ENCODE results near the gene CHAD.
"Not testable (repeated sequence)": the region's sequence is repeated elsewhere in the genome, so short reads cannot be mapped to it uniquely, and the experiment has no call there.

The CHAD gene

DNA sequence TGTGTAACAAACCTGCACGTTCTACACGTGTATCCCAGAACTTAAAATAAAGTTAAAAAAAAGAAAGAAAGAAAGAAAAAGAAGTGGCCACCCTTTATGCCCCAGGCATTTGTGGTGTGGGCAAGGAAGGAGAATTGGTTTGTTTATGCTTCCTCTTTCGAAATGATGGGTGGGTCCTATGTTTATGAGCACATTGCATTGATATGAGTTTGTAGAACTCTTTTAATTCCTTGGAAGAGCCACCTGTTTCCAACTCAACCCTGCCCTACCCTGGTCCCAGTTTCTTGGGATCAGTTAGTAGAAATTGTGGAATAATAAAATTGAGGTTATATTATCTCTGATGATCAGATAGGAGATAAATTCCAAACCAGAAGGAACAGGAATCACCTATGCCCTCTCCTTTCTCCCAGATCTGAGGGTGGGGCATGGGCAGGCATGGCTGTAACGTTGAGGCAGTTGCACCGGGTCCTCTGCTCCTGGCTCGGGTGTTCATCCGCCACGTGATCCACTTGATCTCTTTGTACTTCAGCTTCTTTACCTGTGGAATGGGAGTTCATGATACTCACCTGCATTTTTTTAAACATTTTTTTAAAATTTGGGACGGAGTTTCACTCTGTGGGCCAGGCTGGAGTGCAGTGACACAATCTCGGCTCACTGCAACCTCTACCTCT, 15.9 kb downstream of the CHAD start:
- DNase-seq = no peak

- DNase-seq = no peak
Measured at GRCh38 chr17:50451943-50452629, 16.6 kb downstream of the CHAD start.

DNA sequence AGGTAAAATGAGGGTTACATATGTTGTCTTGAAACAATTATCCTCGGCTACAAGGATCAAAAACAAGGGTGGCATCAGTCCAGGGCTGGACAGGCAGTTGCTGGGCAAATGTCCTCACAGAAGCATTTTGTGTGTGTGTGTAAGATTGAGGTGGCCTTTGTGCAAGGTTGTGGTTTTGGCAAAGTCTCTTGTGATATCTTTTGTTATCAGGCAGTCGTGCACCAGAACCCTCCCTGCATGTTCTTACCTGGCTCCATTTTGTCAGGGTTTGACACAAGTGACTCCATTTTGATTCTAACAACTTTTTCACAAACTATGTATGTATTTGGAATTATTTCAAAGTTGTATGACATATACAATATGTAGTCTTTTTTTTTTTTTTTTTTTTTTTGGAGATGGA, 20.0 kb downstream of the CHAD start:
- no peak for DNase-seq

DNA sequence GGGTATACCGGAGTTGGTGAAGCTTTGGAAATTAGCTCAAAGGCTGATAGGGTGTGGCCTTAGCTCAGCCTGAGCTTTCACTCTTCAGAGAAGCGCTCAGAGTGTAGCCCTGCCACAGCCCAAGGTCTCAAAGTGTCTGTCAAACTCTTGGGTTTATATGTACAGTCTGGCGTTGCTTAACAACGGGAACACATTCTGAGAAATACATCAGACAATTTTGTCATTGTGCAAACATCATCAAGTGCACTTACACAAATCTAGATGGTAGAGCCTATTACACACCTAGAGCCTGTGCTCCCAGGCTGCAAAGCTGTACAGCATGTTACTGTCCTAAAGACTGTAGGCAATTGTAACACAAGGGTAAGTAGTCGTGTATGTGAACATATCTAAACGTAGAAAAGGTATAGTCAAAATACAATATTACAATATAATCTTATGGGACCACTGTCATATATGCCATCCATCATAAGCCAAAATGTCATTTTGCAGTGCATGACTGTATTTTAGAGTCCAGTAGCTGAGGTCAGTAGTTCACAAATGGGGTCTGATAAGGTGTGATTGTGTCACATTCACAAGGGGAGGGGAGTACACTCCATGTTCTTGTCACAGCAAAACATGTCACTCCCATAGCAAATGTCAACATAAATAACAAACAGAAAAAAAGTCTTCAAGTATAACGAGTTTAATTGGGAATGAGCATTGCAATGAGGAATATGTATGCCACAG, 20.6 kb downstream of the CHAD start:
- DNase-seq = no peak

DNA sequence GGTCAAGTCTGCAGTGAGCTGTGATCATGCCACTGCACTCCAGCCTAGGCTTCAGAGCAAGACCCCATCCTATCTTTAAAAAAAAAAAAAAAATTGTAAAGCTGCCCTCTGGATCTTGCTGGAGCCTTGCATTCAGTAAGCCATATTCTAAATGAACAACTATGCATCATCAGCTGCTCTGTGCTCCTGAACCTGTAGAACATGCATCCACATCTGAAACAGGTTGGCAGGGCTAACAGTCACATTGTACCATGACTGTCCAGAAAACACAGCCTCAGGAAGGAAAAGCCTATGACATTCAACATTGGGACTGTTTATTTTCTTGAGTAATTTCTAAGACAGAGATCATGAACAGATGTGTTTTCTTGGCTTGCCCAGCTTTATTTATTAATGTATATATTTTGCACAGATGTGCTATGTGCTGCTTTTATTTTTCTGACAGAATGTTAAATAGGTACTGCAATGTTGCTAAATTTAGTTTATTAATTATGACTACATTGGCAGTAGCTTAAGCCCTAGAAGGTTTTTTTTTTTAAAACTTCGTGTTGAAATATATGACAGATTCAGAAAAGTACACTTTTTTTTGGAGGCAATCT, 22.9 kb downstream of the CHAD start:
- no peak for DNase-seq

DNA sequence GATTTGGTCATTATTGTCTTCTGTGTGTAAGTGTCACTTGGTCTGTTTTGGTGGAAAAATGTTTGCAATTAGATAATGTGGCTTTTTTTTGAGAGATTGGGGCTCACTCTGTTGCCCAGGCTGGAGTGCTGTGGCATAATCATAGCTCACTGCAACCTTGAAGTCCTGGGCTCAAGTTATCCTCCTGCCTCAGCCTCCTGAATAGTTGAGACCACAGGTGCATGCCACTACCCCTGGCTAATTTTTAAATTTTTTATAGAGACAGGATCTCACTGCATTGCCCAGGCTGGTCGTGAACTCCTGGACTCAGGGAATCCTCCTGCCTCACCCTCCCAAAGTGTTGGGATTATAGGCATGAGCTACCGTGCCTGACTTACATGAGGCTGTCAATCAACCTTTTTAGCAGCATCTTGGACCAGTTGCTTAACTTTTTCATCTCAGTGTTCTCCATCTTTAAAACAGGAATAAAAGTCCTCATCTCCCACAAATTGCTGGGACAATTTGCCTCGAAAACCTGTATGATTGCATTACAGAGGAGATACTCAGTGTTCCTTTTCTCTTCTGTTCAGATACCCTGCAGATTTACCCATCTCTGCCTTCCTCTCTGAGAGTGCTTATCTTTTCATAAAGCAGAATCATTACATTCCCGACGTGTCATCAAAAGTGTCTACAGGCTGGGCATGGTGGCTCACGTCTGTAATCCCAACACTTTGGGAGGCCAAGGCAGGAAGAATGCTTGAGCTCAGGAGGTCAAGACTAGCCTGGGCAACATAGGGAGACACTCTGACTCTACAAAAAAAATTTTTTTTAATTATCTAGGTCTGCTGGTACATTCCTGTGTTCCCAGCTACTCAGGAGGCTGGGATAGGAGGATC, 23.6 kb downstream of the CHAD start:
- DNase-seq = no peak

DNA sequence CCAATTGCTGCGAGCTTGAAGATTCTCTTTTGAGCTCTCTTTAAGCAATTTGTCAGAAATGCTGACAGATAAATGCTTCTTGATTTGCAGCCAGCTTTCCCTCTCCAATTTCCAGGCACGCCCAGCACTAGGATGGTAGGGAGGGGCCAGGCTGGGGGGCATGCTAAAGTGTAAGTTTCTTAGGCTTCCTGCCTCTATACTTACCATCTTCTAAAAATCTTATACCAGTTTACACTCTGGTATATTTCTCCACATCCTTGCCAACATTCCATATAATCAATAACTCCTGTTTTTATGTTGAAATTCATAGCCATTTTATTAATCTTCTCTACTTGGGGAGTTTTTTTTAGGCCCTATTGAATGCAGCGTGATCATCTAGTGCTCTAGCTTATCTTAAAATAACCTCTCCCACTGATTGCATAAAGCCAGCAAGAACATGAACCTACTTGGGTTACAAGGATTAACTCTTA, 25.1 kb downstream of the CHAD start:
- DNase-seq = no peak

- DNase-seq = no peak
Measured at GRCh38 chr17:50440838-50441829, 27.5 kb downstream of the CHAD start.

GRCh38 chr17:50440172-50440837, 28.4 kb downstream of the CHAD start:
- DNase-seq = no peak

DNA sequence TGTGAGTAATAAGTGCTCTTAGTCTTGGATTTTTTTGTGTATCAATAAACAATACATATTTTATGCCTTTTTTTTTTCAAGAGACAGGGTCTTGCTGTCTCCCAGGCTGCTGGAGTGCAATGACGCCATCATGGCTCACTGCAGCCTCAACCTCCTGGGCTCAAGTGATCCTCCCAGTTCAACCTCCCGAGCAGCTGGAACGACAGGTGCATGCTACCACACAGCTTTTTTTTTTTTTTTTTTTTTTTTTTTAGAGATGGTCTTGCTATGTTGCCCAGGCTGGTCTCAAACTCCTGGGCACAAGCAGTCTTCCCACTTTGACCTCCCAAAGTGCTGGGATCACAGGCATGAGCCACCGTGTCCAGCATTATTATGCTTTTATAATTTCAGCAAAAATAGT, 29.7 kb downstream of the CHAD start:
- DNase-seq = no peak

- no peak for DNase-seq
Measured at GRCh38 chr17:50437409-50437808, 31.3 kb downstream of the CHAD start.

DNA sequence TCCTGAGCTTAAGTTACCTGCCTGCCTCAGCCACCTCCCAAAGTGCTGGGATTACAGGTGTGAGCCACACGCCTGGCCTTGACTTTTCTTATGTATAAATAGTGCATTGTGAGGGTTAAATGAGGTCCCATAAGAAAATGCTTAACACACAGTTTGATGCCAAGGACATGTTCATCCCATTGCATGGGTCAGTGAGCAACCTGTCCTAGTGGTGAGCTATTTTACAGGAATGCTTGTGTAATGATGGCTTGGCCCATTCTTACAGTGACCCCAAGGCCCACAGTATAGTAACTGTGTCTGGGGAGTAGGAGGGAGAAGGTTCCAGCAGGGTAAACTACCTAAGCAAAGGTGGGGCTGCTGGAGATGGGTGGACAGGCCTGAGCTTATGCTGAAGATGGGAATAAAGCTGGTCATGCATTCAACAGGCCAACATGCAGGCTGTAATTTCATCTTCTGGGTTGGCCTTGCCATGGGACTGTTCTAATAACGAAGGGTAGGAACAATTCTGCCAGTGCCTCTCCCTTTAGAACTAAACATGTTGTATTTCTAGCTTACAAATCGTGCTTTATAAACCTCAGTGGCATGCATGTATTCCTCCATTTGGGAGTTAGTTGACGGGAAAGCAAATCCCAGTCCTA, 36.4 kb downstream of the CHAD start:
- DNase-seq = no peak

- no peak for DNase-seq
Measured at GRCh38 chr17:50430821-50431618, 37.7 kb downstream of the CHAD start.

- no peak for DNase-seq
Measured at GRCh38 chr17:50429793-50430192, 38.9 kb downstream of the CHAD start.

DNA sequence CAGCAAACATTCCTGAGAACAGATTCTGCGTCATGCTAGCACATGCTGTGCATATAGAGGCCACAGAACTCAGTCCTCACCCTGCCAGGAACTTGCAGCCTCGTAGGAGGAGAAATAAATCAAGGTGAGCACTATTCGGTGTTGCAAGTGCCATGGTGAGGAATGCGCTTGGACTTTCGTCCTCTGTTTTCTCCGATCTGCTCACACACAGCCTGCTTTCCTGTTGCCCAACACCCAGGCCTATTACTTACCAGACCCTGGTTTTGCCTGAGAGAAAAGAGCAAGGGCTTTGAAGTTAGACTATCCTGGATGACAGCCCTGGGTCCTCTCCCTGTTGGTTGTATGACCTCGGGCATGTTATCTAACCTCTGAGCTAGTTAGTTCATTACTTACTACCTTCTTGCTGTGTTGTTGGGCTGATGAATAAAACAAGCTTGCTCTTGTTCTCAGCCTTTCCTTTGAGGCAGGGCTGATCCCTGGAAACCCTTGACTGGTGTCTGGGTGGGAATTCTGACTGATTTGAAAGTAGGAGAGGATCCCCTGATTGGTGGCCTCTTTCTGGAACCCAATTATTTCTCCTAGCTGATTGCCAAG, 39.8 kb downstream of the CHAD start:
- DNase-seq = no peak

- DNase-seq = not testable (repeated sequence)
Measured at GRCh38 chr17:50428126-50428525, 40.6 kb downstream of the CHAD start.

DNA sequence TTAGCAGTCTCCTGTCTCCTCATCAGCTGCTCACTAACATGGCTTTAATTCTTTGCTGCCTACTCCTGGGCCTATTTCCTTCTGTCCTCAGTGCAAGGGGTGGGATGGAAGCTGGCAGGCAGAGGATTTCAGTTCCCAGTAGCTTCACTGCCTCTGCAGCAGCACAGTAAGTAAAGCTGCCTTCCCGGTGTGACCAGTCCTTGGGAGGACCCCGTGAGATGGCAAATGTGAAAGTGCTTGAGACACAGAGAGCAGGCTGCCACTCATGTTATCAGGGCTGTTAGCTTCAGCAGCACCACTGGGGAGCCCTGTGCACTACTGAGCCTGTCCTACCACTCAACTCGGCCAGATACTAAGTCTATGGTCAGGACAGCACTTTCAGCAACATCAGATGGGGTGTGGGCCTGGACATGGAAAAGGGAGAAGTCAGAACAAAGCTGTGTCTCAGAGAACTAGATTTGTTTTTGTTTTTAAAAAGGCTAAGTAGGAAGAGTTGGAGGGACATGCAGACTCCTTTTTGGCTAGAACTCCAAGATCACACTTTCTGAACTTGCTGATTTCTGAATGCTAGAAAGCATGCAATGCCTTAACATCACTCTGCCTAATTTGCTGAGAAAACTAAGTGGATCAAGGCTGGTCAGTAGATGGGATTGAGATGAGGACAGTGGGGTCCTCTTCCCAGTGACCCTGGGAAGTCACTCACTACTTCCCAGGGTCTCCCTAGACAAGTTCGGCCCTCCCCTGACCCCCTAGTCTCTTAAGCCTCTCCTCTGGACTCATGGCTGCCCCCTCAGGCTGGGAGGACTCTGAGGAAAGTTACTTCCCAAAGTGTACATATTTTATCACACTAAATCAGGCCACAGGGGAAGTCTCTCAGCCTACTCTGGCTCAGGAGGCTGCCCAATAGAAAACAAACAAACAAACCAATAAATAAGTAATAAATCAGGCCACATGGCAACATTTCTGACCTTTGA, 41.6 kb downstream of the CHAD start:
- no peak for DNase-seq

- DNase-seq = no peak
Measured at GRCh38 chr17:50426472-50426782, 42.3 kb downstream of the CHAD start.
